ENCODE results near the gene TADA3.

The TADA3 gene, protein sequence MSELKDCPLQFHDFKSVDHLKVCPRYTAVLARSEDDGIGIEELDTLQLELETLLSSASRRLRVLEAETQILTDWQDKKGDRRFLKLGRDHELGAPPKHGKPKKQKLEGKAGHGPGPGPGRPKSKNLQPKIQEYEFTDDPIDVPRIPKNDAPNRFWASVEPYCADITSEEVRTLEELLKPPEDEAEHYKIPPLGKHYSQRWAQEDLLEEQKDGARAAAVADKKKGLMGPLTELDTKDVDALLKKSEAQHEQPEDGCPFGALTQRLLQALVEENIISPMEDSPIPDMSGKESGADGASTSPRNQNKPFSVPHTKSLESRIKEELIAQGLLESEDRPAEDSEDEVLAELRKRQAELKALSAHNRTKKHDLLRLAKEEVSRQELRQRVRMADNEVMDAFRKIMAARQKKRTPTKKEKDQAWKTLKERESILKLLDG

GRCh38 chr3:9792405-9793160 is at the start of gene TADA3, which contains the start of gene ARPC4:
Gene TADA3, minus strand, starts transcription at chr3:9792473. Its CDS starts 1,007 bp downstream, at chr3:9791466.
Gene ARPC4, plus strand, starts transcription at chr3:9793082. Its CDS starts 40 bp downstream, at chr3:9793122.
- DNase-seq: peak; percentile 89
- in situ Hi-C loops (cut with HindIII; ENCODE audit: low pct_ligation_motif_present, low pct_unique_long_range_greater_than_20kb, low sequenced_read_pairs): no loop called here

- no peak for DNase-seq
- in situ Hi-C loops (cut with HindIII; ENCODE audit: low pct_ligation_motif_present, low pct_unique_long_range_greater_than_20kb, low sequenced_read_pairs): no loop called here
Measured at GRCh38 chr3:9841015-9841414, 48.7 kb upstream of the TADA3 start.

GRCh38 chr3:9838856-9839255 is 46.6 kb upstream of the TADA3 start:
- DNase-seq: no peak
- in situ Hi-C loops (cut with HindIII; ENCODE audit: low pct_ligation_motif_present, low pct_unique_long_range_greater_than_20kb, low sequenced_read_pairs): no loop called here

GRCh38 chr3:9837701-9838582 is 45.7 kb upstream of the TADA3 start:
- in situ Hi-C loops (cut with HindIII; ENCODE audit: low pct_ligation_motif_present, low pct_unique_long_range_greater_than_20kb, low sequenced_read_pairs): no loop called here
- no peak for DNase-seq

- DNase-seq: no peak
- in situ Hi-C loops (cut with HindIII; ENCODE audit: low pct_ligation_motif_present, low pct_unique_long_range_greater_than_20kb, low sequenced_read_pairs): no loop called here
Measured at GRCh38 chr3:9834520-9835380, 42.5 kb upstream of the TADA3 start.

DNA sequence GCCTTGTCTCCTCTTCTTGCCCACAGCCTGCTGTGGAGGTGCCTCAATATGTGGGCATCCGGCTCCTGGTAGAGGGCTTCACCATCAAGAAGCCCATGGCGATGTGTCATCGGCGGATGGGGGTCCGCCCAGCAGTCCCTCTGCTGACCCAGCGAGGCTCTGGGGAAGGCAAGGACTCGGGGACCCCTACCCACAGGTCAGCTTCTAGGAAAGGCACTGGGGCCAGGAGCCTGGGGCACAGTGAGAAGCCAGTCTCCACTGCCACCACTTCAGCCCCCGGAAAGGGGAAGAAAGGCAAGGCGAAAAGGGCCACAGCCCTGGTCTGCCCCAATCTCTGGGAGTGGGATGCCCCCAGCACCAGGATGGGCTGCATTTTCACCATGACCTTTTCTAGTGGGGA is 40.8 kb upstream of the TADA3 start:
- in situ Hi-C loops (cut with HindIII; ENCODE audit: low pct_ligation_motif_present, low pct_unique_long_range_greater_than_20kb, low sequenced_read_pairs): no loop called here

GRCh38 chr3:9831253-9831652 is 39.0 kb upstream of the TADA3 start:
- no peak for DNase-seq
- in situ Hi-C loops (cut with HindIII; ENCODE audit: low pct_ligation_motif_present, low pct_unique_long_range_greater_than_20kb, low sequenced_read_pairs): no loop called here

More for the DNA sequence above, 40.8 kb upstream of the TADA3 start:
- DNase-seq: no peak

DNA sequence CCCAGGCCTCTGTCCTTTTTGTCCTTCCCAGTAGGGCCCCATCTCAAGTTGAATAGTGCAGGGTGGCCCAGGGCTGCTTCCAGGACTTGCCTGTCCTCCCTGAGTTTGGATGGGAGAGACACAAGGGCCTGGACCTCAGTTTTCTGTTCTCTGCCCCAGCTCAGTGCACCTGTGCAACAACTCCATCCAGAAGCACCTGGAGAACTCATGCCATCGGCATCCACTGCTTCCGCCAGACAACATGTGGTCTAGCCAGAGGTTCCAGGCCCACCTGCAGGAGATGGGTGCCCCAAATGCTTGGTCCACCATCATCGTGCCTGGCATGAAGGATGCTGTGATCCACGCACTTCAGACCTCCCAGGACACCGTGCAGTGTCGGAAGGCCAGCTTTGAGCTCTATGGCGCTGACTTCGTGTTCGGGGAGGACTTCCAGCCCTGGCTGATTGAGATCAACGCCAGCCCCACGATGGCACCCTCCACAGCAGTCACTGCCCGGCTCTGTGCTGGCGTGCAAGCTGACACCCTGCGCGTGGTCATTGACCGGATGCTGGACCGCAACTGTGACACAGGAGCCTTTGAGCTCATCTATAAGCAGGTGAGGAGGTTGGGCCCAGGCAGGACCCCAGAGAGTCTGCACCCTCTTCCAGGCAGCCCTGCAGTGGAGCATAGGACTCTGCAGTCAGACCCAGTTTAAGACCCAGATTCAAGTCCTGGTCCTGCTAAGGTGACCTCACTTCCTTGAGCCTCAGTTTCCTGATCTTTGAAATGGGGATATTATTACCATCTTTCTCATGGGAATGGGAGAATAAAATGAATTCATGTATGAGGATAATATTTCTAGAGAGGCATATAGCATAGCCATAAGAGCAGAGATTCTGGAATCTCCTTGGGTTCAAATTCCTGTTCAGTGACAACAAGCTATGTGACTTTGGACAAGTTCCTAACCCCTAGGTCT is 36.8 kb upstream of the TADA3 start:
- no peak for DNase-seq
- in situ Hi-C loops (cut with HindIII; ENCODE audit: low pct_ligation_motif_present, low pct_unique_long_range_greater_than_20kb, low sequenced_read_pairs): no loop called here

DNA sequence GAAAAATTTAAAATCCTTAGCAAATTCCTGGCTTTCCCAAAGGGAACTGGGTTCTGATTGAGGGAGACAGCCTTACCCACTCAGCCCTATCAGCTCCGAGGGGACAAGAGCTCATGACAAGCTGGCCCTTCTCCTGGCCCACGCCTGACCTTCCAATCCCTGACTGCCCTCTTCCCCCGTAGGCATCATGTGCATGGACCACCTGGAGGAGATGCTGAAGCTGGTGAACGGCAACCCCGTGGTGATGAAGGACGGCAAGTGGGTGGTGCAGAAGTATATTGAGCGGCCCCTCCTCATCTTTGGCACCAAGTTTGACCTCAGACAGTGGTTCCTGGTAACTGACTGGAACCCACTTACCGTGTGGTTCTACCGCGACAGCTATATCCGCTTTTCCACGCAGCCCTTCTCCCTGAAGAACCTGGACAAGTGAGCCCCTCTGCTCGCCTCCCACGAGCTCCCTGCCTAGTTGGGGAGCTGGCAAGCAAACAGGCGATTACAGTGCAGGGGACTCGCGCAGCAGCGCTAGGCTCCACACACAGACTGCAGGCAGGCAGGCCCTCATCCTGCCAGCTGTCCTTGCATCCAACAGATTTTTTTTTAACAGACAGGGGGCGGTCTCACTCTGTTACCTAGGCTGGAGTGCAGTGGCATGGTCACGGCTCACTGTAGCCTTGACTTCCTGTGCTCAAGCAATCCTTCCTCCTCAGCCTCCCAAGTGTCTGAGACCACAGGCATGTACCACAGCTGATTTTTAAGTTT is 34.7 kb upstream of the TADA3 start:
- DNase-seq: peak; percentile 28
- in situ Hi-C loops (cut with HindIII; ENCODE audit: low pct_ligation_motif_present, low pct_unique_long_range_greater_than_20kb, low sequenced_read_pairs): no loop called here

GRCh38 chr3:9825451-9826040 is 33.3 kb upstream of the TADA3 start:
- no peak for DNase-seq
- in situ Hi-C loops (cut with HindIII; ENCODE audit: low pct_ligation_motif_present, low pct_unique_long_range_greater_than_20kb, low sequenced_read_pairs): no loop called here

DNA sequence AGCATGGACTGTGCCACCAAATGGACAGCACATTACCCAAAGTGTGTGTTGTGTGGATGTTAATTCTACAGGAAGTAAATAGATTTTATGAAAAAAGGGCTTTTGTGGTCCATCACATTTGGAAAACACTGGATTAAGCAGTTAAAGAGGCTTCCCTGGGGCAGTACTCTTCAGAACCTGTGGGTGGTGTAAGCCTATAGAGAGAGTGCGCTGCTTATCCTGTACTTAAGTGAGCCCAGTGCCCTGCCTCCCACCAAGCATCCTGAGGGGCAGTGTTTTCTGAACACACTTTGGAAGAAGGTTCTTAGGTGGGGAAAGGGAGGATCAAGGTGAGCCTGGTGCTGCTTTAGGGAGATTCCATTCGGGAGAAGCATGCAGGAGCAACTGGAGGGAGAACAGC is 28.7 kb upstream of the TADA3 start:
- in situ Hi-C loops (cut with HindIII; ENCODE audit: low pct_ligation_motif_present, low pct_unique_long_range_greater_than_20kb, low sequenced_read_pairs): no loop called here
- peak; percentile 12 for DNase-seq

GRCh38 chr3:9820543-9820942 is 28.3 kb upstream of the TADA3 start:
- in situ Hi-C loops (cut with HindIII; ENCODE audit: low pct_ligation_motif_present, low pct_unique_long_range_greater_than_20kb, low sequenced_read_pairs): no loop called here
- no peak for DNase-seq

DNA sequence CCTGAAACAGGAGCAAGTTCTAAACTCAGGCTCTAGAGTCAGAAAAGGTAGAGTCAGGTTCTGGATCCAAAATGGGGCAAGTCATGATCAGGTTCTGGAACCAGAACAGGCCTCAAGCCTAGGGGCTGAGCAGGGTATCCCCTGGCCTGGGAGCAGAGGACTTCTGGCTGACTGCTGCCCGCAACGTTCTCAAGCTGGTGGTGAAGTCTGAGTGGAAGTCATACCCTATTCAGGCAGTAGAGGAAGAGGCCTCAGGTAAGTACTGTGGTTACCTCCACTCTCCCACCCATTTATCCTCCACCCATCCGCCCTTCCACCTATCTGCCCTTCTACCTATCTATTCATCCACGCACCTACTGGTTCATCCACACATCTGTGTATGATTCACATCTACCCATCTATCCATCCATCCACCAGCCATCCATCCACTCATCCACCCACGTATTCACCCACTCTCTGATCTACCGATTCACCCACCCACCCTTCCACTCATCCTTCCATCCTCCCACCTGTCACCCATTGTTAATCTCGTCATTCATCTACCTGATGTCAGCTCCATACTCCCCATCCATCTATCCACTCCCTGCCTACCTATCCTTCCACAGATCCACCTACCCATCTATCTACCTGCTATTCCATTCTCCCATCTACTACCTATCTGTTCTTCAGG is 26.5 kb upstream of the TADA3 start:
- in situ Hi-C loops (cut with HindIII; ENCODE audit: low pct_ligation_motif_present, low pct_unique_long_range_greater_than_20kb, low sequenced_read_pairs): no loop called here
- no peak for DNase-seq

DNA sequence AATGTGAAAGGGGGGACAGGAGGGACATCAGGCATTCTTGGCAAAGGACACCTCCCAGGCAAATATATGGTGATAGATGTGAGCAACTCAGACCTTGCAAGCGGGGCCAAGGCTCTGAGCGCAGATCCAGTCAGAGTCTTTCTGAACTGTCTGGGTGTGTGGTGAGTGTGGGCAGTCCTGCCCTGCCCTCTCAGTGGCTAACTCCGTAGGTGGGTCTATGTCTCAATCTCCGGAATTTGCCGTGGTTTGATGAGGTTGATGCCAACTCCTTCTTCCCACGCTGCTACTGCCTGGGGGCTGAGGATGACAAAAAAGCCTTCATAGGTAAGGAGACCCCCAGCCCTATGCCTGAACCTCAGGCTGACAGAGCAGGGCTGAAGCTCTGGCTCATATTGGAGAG is 25.2 kb upstream of the TADA3 start:
- no peak for DNase-seq
- in situ Hi-C loops (cut with HindIII; ENCODE audit: low pct_ligation_motif_present, low pct_unique_long_range_greater_than_20kb, low sequenced_read_pairs): no loop called here

DNA sequence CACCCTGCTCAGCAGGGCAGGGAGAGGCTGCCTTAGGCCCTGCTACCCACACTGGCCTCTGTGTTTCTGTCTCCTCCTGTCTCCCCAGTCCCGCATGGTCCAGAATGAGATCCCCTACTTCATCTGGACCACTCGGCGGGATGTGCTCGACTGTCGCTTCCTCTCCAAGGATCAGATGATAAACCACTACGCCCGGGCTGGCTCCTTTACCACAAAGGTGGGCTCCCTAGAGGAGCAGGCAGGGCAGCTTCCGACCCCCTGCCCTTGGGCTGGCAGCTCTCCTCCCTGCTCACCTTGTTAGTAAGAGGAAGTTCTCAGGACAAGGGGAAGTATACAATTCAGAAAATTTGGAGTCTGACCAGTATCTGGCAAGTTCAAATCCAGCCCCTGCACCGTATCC is 23.7 kb upstream of the TADA3 start:
- in situ Hi-C loops (cut with HindIII; ENCODE audit: low pct_ligation_motif_present, low pct_unique_long_range_greater_than_20kb, low sequenced_read_pairs): no loop called here
- DNase-seq: no peak
